Stimulated activated CD4-positive, alpha-beta T cell treated with anti-CD3 and anti-CD28 coated beads, Interleukin-4, amount 100 ng/mL, for 48 hours (primary cell): Measurements from ENCODE around the gene FAM217B.

ENCODE experiments used
- DNase-seq, 2 donors: peaks; one replicate each; pipeline ENCODE4 v3.0.0-alpha.2; 2020; ENCODE audit warnings: low read depth in 2 of 2

Gene FAM217B, protein sequence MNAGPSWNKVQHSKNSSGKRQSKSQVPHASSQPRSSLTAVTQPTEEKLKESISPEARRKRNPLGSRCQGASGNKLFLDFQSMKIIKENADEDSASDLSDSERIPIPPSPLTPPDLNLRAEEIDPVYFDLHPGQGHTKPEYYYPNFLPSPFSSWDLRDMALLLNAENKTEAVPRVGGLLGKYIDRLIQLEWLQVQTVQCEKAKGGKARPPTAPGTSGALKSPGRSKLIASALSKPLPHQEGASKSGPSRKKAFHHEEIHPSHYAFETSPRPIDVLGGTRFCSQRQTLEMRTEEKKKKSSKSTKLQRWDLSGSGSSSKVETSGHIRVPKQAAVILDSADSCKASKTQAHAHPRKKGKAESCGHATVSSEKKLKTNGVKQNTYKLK

DNA sequence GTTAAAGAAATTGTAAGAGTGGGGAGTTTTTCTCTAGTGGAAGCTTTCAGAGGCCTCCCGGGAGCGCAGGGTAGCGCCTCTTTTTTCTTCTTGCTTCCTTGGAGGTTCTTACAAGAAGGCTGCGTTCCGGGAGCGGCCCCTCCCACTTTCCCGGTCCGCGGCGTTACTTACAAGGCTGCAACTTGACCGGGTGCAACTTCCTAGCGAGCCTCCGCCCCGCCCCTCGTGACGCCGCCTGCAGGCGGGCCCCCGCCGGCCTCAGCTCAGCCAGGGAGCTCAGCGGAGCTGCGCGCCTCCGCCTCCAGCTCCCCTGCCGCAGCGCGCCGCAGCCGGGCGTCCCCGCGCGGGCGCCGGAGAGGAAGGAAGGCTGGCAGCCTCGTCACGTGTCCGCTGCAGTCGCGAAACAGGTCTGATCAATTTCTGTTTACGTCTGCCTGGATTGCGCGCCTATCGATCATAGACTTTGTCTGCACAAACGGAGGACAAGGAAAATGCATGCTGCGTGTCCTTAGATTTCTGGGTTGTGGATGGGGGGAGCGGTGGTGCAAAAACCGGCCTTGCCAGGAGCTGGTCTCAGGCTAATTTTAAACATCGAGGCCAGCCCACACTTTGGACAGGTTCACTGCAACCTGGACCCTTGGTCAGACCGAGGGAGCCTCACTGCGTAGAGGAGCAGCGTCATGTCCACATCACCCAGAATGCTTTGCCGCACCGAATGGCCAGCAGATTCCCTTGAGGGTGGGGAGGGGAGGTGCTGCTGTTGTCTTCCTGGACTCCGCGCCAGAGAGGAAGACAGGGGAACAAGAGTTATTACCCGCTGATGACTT, at the start of gene FAM217B, which contains the start of gene PPP1R3D:
TSS of gene FAM217B (plus strand) at position 261 of the 827 bp plus-strand sequence. CDS start 3,555 bp downstream, outside the sequence.
TSS of gene PPP1R3D (minus strand) at position 177 of the 827 bp plus-strand sequence. CDS start 374 bp downstream, outside the sequence.
- DNase-seq, result peak; percentile 83 to 89

DNA sequence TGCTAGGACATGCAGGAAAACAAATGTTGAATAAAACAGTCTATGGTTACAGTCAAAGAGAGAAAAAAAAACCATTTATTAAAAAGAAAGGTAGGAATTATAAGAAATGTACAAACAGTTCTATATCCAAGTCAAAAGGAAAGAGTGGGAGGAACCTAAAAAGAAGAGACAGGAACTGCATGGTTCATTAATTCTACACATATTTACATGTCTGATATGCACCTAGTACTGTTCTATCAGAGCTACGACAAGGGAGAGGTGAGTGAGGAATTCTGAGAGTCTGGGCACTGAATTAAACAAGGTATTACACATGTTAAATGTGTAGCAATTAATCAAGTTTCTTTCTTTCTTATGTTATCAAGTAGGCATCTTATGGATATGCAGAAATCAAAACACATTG, 48.6 kb upstream of the FAM217B start:
- no peak for DNase-seq

DNA sequence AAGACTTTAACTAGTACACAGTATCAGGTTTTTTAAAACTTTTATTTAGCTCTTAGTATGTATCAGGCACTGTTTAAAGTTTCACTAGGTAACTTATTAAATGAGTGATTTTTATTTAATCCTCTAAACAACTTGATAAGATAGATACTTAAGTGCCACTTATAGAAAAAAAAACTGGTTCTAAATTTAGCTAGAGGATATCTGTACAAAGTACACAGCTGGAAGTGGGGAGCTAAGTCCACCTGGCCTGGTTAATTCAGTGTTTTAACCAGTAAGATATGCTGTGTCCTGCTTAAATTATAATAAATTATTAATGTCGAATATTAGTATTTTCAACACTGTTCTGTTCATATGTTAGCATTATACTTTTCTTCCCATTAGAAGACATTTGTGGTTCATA, 44.3 kb upstream of the FAM217B start:
- no peak for DNase-seq

DNA sequence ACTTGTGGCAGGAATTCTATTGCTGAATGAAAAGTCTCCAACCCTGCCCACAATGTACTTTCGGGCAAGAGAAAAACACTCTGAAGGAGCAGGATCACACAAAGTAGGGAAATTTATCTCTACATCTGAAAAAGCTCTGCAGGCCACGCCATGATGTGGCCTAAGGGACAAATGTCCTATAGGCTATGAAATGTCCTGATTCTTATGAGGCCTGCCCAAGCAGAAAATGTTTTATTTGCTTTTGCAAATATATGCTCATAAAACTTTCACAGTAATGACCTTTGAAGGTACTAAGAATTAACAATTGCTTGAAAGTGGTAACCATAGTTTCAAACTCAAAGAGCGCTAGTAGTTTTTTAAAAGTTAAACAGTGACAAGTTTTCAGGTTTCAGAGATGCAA, 37.7 kb upstream of the FAM217B start:
- no peak for DNase-seq

DNA sequence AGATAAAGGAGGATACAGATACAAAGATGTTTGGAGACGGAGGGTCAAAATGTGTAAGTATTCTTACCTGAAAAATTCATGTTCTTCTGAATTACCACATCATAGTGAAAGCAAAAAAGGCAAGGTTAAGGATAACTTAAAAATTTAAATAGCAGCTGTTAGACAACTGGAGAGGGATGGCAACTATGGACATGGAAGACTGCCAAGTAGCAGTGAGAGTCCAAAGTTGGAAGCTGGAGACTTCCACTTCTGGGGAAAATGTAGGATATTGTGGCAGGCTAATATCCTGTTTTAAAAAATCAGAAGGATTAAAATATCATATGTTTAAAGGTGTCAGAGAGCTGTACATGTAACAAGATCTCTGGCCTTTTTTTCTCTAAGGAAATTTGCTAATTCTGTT, 36.6 kb upstream of the FAM217B start:
- DNase-seq, result no peak

DNA sequence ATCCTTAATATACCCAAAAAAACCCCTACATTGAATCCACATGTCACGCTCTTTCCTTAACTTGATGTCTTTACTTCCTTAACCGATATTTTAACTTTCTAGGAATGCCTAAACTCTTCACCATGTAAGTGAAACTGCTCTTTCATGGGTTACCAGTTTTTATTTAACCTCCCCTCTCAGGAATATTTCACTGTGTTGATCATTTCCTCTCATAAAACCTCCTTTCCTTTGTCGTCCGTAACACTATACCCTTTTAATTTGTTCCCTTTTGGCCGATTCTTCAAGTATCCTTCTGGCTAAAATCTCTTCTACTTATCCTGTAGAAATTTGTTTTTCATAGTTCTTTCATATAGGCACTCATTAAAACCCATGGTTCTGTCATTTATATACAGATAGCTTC, 31.3 kb upstream of the FAM217B start:
- no peak for DNase-seq

DNA sequence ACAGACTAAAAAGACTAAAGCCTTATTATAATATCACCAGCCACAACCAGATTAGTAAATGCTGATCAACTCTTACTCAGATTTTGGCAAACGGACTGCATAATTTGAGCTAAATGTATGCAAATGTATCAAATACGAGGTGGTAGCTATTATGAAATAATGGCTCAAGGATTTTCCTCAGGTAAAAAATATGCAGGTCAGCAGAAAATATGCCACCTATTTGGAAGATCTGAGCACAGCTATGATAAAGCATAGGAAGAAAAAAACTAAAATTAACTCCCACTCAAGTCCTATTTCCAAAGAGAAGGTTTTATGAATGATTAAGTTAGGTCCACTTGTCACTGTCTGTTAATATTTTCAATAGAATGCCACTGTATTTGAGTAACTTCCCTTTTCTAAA, 29.1 kb upstream of the FAM217B start:
- DNase-seq, result no peak

DNA sequence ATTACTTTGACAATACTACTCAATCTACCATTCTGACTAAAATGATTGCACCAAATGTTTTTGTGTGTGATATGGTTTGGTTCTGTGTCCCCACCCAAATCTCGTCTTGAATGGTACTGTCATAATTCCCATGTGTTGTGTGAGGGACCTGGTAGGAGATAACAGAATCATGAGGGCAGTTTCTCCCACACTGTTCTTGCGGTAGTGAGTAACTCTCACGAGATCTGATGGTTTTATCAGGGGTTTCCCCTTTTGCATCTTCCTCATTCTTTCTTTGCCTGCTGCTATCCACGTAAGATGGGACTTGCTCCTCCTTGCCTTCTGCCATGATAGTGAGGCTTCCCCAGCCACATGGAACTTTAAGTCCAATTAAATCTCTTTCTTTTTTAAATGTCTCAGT, 27.6 kb upstream of the FAM217B start:
- no peak for DNase-seq

DNA sequence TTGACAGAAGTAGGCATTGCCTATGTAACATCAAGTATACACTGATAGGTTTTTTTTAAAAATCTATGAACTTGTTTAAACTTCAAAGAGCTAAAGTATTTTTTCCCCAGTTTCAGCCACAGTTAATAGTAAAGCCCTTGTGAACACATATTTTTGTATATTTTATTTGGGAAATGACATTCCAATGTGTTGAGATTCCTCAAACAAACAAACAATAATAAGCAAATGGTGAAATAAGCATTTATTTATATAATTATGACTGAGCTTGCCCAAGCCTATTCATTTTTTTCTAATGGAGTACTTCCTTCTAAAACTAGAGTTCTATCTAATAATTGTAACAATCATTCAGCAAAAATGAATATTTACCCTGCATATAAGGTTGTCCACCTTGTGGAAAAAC, 19.2 kb upstream of the FAM217B start:
- no peak for DNase-seq

DNA sequence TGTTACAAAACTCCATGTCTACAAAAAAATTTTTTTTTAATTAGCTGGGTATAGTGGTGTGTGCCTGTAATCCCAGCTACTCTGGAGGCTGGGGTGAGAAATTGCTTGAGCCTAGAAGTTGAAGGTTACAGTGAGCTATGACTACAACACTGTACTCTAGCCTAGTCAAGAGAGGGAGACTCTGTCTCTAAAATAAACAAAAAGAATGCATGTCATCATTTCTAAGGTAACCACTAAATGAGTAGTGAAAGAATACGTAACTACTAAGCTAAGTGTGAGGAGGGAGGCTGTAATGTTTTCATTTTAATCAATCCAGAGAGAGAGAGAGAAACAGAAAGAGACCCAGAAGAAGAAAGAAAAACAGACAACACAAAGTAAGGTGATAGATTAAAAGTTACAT, 16.7 kb upstream of the FAM217B start:
- no peak for DNase-seq

DNA sequence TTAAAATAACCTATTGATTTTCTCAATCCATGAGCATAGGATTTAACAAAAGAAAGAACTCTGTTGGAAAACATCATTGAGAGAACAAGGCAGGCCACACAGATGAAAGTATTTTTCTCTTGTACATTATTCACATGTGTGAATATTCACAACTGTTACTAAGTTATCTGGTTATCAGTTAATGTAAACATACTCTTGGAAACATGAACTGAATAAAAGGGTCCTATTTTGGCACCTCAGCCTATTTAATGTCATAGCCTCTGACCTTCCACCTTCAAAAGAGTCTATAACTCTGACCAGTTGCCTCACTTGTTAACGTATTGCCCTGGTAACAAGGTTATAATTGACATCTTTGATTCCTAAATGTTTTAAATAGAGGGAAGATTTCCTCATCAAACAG, 14.8 kb upstream of the FAM217B start:
- no peak for DNase-seq

DNA sequence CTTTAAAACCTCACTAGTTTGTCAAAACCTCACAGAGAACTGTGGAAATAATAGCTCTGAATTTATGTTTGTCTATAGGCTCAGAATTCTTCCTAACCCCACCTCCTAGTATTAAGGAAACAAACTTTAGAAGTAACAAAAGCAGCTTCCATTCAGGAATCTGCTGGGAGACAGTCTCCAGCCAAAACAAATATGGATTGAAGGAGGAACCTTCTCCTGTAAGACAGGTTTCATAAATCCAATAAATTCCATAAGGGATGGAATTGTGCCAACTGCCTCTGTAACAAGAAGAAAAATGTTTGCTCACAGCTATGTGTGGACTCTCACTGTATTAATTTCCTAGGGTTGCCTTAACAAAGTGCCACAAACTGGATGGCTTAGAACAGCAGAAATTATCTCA, 14.3 kb upstream of the FAM217B start:
- no peak for DNase-seq

DNA sequence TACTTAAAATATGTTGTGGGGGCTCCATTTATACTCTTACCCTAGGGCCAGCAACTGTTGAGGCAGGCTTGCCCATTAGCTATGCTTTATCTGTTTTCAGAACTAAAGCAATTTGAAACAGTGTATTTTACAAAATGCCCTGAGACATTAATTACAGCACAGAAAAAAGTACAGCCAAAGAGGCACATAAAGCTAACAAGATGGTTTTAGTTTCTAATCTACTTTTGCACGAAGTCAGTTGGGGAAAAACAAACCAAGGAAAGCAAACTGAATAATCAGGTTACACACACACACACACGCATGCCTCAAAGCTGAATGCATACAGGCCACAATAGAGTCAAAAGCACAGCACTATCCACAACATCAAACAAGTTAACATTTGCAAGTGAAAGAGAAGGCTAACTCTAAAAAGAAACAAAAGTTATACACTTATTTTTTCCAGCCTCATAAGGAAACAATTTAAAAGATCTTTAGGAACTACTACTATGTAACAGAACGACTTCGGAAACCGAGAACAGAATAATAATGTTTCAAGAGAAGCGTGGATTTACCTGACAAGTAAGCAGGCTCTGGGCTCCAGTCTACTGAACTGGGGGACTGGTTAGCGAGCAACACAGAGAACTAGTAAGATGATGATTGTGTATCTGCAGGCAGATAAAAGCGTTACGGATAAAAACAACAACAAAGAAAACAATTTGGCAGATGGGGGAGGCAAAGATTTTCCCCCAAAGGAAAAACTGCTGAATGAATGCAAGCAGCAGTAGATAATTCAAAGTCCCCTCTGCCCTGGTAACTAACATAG, 8.5 kb upstream of the FAM217B start:
- no peak for DNase-seq

DNA sequence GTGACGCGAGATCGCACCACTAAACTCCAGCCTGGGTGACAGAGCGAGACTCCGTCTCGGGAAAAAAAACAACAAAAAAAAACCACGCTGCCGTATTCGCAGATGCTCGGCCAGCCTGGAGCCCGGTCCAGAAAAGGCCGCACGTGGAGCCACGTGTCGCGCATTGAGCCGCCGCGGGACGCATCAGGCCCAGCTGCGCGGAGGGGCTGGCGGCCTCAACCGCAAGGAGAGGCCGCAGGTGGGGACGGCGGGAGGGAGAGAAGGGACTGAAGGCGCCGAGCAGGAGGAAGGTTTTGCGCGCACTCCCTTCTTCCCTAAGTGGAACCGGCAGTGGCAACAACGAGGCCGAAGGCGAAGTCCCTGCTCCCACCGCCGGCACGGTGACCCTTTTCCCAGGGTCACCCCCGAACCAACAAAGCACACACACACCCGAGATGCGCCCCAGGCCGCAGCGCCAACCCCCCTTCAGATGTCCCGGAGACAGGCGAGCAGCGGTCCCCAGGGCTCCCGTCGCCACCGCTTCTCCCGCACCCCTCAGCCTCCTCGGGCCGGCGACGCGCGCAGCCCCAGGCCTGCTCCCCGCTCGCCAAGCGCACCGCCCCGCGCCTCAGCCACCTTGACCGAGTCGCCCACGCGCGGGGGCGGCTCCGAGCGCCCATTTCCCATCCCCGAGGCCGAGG, 7.4 kb upstream of the FAM217B start:
- DNase-seq, result no peak

DNA sequence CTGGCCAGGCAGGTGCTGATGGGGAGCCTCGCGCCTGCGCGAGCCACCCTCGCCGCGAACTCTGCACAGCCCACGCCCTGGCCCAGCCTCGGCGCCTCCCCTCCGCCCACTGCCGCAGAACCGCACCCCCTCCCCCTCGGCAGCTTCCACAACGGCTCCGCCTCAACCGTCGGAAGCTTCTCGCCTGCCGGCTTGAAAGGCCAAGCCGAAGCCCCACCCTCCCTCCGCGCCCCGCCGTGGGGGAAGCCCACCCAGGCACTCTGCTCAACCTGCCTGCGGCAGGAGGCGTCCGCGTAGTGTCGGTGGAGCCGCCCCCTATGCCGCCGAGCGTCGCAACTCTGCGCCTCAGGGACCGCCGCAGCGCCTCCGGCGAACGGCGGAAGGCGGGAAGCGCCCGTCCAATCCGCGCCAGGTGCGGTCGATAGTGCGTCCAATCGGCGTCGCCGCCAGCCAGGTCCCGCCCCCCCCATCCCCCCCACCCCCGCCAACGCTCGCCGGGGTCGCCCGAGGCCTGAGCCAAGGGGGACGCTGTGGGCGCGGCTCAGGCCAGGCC, 6.8 kb upstream of the FAM217B start, which contains the start of gene SYCP2:
TSS of gene SYCP2 (minus strand) at position 342 of the 553 bp plus-strand sequence. CDS start 11,224 bp downstream, outside the sequence.
- peak; percentile 32 to 52 for DNase-seq

DNA sequence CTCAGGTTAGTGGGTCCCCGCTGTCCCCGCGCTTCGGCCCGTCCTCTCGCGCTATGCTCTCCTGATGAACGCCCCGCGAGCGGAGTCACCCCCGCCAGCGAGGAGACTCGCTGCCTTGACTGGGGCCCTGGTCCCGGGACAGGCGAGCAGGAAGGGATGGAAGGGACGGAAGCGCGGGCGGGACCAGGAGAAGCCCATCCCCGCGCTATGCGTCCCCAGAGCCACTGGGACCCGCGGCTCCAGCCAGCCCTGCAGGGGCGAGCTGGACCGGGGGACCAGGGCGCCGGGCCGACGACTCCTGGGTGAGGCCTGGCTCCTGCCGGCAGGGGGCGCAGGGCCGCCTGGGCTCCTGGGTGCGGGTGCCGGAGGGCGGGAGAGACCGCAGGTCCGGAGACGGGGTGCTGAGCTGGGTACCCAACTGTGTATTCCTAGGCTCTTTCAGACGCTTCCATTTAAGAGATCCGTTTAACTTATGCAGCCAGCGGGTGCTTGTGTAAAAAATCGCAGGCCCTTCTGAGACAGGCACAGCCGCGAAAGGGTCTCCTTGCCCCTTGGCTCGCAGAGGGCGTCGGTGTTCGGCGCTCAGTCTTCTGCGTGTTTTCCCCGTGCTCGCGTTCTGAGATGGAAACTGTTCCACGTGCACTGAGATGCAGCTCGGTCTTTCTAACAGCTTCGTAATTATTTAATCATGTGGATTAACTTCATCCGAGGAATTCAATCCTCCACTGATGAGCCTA, 6.2 kb upstream of the FAM217B start:
- DNase-seq, result peak; percentile 73 to 76

DNA sequence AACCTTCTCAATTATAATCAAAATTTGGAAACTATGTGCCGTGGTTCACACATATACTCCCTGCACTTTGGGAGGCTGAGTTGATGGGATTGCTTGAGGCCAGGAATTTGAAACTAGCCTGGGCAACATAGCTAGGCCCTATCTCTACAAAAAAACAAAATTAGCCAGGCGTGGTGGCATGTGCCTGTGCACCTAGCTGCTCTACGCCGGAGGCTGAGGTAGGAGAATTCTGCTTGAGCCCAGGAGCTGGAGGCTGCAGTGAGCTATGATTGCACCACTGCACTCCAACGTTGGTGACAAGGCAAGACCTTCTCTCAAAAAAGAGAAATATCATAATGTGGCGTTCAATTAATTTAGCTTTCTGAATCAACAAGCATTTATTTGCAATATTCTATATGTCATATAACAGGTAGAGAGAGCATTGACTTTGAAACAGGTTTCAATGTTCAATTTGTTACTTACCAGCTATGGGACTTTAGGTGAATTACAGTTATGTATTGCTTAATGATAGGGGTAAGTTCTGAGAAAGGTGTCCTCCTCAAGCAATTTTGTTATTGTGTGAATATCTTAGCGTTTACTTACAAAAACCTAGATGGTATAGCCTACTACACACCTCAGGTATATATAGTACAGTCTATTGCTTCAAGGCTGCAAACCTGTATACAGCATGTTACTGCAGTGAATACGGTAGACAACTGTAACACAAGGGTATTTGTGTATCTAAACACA, 4.6 kb upstream of the FAM217B start:
- DNase-seq, result no peak

DNA sequence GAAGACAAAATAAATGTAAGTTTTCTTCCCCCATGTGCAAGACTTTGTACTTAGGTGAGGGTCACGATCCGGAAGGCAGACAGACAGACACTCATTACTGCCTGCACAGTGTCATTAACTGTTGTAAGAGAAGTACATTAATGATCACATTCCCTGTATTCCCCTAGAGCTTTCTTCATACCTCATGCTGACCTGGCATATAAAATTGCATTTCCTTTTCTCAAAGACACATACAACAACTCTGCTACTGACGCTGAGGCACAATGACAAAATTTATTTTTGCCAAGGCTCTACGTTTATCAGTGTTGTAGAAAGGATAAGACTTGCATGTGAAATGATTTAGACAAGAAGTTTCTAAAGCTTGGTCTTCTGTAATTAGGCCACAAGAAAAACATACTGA, 3.8 kb upstream of the FAM217B start:
- DNase-seq, result no peak

DNA sequence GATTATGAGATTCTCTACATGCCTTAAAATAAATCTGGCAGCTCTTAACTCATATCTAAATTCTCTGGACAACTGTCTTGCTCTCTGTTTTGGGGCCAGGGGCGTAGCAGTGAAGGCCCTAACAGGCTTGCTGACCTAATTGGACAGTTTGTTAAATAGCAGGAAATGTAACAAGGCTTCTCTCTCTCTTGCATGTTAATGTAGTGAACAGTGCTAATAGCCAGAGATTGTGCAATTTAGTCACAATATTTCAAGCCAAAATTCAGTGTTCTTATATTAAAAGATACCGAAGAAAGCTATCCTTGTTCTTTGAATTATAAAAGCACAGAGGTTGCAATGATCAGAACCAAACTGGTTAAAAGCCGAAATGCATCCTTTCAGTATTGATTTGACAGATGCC, 3.0 kb upstream of the FAM217B start:
- DNase-seq, result no peak

DNA sequence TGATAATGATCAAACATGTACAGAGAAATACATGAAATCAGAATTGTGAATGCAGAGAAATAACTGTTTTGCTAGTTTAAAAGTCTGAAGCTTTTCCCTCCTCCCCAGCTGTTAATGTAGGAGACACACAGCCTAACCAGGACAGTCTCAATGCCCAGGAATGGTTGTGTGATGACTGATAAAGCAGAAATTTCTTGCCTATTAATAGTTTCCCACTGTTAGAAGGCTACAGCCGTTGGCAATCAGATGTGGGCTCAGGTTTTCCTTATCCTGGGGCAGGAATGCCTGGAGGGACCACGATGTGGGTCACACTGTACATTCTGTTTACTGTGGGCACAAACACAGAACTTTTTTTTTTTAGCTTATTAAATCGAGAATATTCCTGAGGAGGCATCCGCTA, 2.0 kb upstream of the FAM217B start:
- no peak for DNase-seq
